Epidermal melanocyte (primary cell): ENCODE measurements around the gene VTN.
A peak's percentile ranks its signal among the peaks of the same experiment; 100 is the strongest.
"Not testable (repeated sequence)": the region's sequence is repeated elsewhere in the genome, so short reads cannot be mapped to it uniquely, and the experiment has no call there.

Experiments used
- DNase-seq: peaks from one replicate; pipeline ENCODE4 v3.0.0; 2011; ENCODE audit warnings: low spot score; ENCODE audit not compliant: insufficient read length

VTN gene

GRCh38 chr17:28342313-28342712 is 27.8 kb downstream of the VTN start:
- DNase-seq: no peak

- DNase-seq: no peak
Measured at GRCh38 chr17:28341516-28341915, 28.6 kb downstream of the VTN start.

GRCh38 chr17:28340374-28340773 is 29.7 kb downstream of the VTN start:
- DNase-seq: no peak

- DNase-seq: no peak
Measured at GRCh38 chr17:28339431-28339830, 30.7 kb downstream of the VTN start.

GRCh38 chr17:28338769-28339212 is 31.3 kb downstream of the VTN start:
- not testable (repeated sequence) for DNase-seq

GRCh38 chr17:28338056-28338768 is 31.9 kb downstream of the VTN start:
- DNase-seq: no peak

- DNase-seq: no peak
Measured at GRCh38 chr17:28335959-28336871, 33.9 kb downstream of the VTN start.

GRCh38 chr17:28335201-28335958 is 34.7 kb downstream of the VTN start, which contains the start of the genes IFT20 and TNFAIP1:
TSS of gene IFT20 (minus strand) at chr17:28335472. CDS start at chr17:28331985, 3,487 bp downstream.
TSS of gene TNFAIP1 (plus strand) at chr17:28335761. CDS start at chr17:28339522, 3,761 bp downstream.
- DNase-seq: peak; percentile 90

GRCh38 chr17:28334666-28335200 is 35.4 kb downstream of the VTN start:
- DNase-seq: no peak

- DNase-seq: no peak
Measured at GRCh38 chr17:28334171-28334570, 35.9 kb downstream of the VTN start.

GRCh38 chr17:28333083-28333746 is 36.9 kb downstream of the VTN start:
- no peak for DNase-seq

GRCh38 chr17:28331891-28332420 is 38.2 kb downstream of the VTN start:
- no peak for DNase-seq

- DNase-seq: no peak
Measured at GRCh38 chr17:28330671-28331070, 39.4 kb downstream of the VTN start.

- no peak for DNase-seq
Measured at GRCh38 chr17:28328325-28328724, 41.8 kb downstream of the VTN start.

- no peak for DNase-seq
Measured at GRCh38 chr17:28327709-28328108, 42.4 kb downstream of the VTN start.

GRCh38 chr17:28327031-28327607 is 43.0 kb downstream of the VTN start:
- no peak for DNase-seq

GRCh38 chr17:28326114-28326513 is 44.0 kb downstream of the VTN start:
- no peak for DNase-seq

GRCh38 chr17:28325211-28325610 is 44.9 kb downstream of the VTN start:
- no peak for DNase-seq

- no peak for DNase-seq
Measured at GRCh38 chr17:28324781-28325180, 45.3 kb downstream of the VTN start.

GRCh38 chr17:28324267-28324745 is 45.8 kb downstream of the VTN start:
- DNase-seq: no peak
